ENCODE data around the gene SNPH. TPM values are rescaled to one million over a fixed set of nuclear protein-coding genes. Genes with fewer than 3 reads are reported as not detected.
A peak's percentile ranks its signal among the peaks of the same experiment; 100 is the strongest.

SNPH gene
- total RNA-seq, 6 donors from 2014 or later, result 1.0 to 17.3 (median 2.4) TPM

- 84 to 86% methylated on average over 4 of the region's 4 CpGs for WGBS, 2 donors
- DNase-seq, result no peak
- TF ChIP-seq, protein P1, sequence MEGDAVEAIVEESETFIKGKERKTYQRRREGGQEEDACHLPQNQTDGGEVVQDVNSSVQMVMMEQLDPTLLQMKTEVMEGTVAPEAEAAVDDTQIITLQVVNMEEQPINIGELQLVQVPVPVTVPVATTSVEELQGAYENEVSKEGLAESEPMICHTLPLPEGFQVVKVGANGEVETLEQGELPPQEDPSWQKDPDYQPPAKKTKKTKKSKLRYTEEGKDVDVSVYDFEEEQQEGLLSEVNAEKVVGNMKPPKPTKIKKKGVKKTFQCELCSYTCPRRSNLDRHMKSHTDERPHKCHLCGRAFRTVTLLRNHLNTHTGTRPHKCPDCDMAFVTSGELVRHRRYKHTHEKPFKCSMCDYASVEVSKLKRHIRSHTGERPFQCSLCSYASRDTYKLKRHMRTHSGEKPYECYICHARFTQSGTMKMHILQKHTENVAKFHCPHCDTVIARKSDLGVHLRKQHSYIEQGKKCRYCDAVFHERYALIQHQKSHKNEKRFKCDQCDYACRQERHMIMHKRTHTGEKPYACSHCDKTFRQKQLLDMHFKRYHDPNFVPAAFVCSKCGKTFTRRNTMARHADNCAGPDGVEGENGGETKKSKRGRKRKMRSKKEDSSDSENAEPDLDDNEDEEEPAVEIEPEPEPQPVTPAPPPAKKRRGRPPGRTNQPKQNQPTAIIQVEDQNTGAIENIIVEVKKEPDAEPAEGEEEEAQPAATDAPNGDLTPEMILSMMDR (IDR thresholded peaks at IDR 0.05), result no peak
- TF ChIP-seq EP300 (IDR thresholded peaks at IDR 0.05), result no peak
- TF ChIP-seq POLR2AphosphoS5 (IDR thresholded peaks at IDR 0.05), result no peak
- no peak for TF ChIP-seq POLR2A (IDR thresholded peaks at IDR 0.05)
- ATAC-seq (ENCODE audit: low FRiP score in 2 of 2), result no peak
- no peaks in the 10 kb centered on the region for H3K27me3 ChIP-seq
- H3K4me1 ChIP-seq, result peaks cover 10 to 29% (median 14%) of the 10 kb centered on the region in 4 donors
- H3K36me3 ChIP-seq, result no peaks in the 10 kb centered on the region
- H3K9me3 ChIP-seq, result no peaks in the 10 kb centered on the region
- no peak overlapping the region for H3K4me3 ChIP-seq
- peak overlapping the region in 3 of 4 donors; percentile 26 to 93 (median 93) for H3K27ac ChIP-seq
Measured at GRCh38 chr20:1319051-1319450, 53.0 kb downstream of the SNPH start.

DNA sequence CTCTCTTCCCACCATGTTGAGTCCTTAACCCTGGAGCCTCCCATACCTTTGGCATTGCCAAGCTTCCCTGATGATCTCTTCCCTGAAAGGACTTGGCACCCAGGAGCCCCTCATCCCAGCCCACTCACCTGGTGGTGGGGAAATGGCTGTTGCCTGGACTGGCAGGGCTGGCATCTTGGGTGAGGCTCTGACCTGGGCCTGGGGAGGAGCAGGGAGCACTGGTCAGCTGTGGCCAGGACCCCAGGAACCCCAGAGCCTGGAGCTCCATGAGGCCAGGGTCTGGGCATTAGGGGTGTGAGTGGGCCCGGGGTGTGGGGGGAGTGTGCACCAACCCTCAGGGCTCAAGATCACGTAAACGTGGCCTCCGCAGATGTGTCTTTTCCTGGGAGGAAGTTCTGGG is 53.4 kb downstream of the SNPH start:
- H3K4me3 ChIP-seq, result no peak overlapping the region
- H3K9me3 ChIP-seq, result no peaks in the 10 kb centered on the region
- TF ChIP-seq, protein P1 (IDR thresholded peaks at IDR 0.05), result no peak
- TF ChIP-seq POLR2A (IDR thresholded peaks at IDR 0.05) (no peak), POLR2AphosphoS5 (IDR thresholded peaks at IDR 0.05) (no peak), EP300 (IDR thresholded peaks at IDR 0.05) (no peak)
- peaks cover 14 to 32% (median 17%) of the 10 kb centered on the region in 4 donors for H3K4me1 ChIP-seq
- H3K36me3 ChIP-seq, result no peaks in the 10 kb centered on the region
- ATAC-seq (ENCODE audit: low FRiP score in 2 of 2), result peak in 1 of 2 donors; percentile 31
- H3K27me3 ChIP-seq, result no peaks in the 10 kb centered on the region
- DNase-seq, result no peak
- H3K27ac ChIP-seq, result peak overlapping the region in 3 of 4 donors; percentile 26 to 93 (median 93)
- WGBS, 2 donors, result 63 to 74% methylated on average over 4 of the region's 4 CpGs

DNA sequence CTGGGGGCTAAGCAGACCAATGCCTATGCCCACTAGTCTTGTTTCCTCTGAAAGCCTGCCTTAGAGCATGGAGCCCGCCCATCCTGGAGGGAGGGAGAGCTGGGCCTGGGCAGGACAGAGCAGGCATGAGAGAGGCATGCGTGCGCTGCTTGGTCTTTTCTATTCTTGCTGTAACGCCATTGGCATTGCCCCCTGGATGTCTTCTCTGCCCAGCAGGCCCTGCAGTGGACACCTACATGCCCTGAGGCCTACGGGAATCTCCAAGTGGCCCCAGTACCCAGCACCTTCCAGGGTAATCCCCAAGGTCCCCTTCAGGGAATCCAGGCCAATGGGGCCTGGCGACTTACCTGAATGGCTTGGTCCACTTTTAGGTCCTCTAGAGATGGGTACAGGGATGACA is 53.9 kb downstream of the SNPH start:
- no peak for ATAC-seq (ENCODE audit: low FRiP score in 2 of 2)
- H3K4me1 ChIP-seq, result peaks cover 19 to 38% (median 21%) of the 10 kb centered on the region in 4 donors
- no peak overlapping the region for H3K4me3 ChIP-seq
- H3K36me3 ChIP-seq, result no peaks in the 10 kb centered on the region
- H3K9me3 ChIP-seq, result no peaks in the 10 kb centered on the region
- no peak for TF ChIP-seq EP300 (IDR thresholded peaks at IDR 0.05)
- no peak for TF ChIP-seq POLR2AphosphoS5 (IDR thresholded peaks at IDR 0.05)
- TF ChIP-seq POLR2A (IDR thresholded peaks at IDR 0.05), result no peak
- TF ChIP-seq, protein P1 (IDR thresholded peaks at IDR 0.05), result no peak
- H3K27ac ChIP-seq, result peak overlapping the region in 2 of 4 donors; percentile 93
- DNase-seq, result no peak
- 93 to 98% methylated on average over 6 of the region's 6 CpGs for WGBS, 2 donors
- H3K27me3 ChIP-seq, result no peaks in the 10 kb centered on the region

DNA sequence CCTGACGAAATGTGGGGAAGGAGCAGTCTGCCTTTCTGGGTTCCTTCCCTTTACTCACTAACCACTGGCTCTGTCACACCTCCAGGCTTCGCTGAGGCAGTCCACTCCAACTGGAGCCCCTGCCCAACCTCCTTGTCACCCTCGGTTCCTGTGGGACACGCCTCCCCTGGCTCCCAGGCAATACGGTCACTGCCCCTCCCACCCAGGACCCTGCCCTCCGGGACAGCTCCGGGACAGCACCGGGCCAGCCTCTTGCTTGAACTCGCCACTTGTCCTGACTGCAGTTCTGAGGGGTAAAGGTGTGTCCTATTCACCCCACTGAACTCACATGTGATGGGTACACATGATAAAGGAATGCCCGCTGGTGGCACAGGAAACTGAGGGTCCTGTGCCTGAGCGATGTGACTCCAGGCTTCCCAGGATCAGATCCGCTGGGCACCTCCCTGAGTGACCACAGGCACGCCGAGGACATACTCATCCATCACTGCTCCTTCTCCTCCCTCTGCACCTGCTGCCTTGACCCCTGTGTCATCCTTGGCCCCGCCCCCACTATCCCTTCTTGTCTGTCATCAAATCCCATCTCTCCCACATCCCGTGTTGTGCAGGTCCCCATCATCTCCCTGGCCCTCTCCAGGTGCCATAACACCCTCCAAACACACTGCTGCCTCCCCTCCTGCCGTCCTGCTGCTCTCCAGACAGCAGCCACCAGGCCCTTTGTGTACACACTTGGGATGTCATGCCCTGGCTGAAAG is 55.0 kb downstream of the SNPH start:
- Histone ChIP-seq H3K4me1 (peaks cover 21 to 42% (median 24%) of the 10 kb centered on the region in 4 donors), H3K27ac (peak overlapping the region in 3 of 4 donors; percentile 93 to 98 (median 93)), H3K27me3 (no peaks in the 10 kb centered on the region), H3K9me3 (no peaks in the 10 kb centered on the region), H3K36me3 (no peaks in the 10 kb centered on the region), H3K4me3 (no peak overlapping the region)
- TF ChIP-seq, protein P1 (IDR thresholded peaks at IDR 0.05), result no peak
- TF ChIP-seq EP300 (IDR thresholded peaks at IDR 0.05) (no peak), POLR2A (IDR thresholded peaks at IDR 0.05) (no peak), POLR2AphosphoS5 (IDR thresholded peaks at IDR 0.05) (no peak)
- DNase-seq (peak in 1 of 2 donors; percentile 52), ATAC-seq (ENCODE audit: low FRiP score in 2 of 2) (no peak)
- WGBS, 2 donors, result 77% methylated on average over 12 to 17 of the region's 17 CpGs

- peaks cover 26 to 47% (median 29%) of the 10 kb centered on the region in 4 donors for H3K4me1 ChIP-seq
- H3K4me3 ChIP-seq, result no peak overlapping the region
- no peaks in the 10 kb centered on the region for H3K27me3 ChIP-seq
- WGBS, 2 donors, result 18 to 45% methylated on average over 4 of the region's 4 CpGs
- no peak for TF ChIP-seq POLR2A (IDR thresholded peaks at IDR 0.05)
- TF ChIP-seq EP300 (IDR thresholded peaks at IDR 0.05), result no peak
- no peak for TF ChIP-seq POLR2AphosphoS5 (IDR thresholded peaks at IDR 0.05)
- TF ChIP-seq, protein P1 (IDR thresholded peaks at IDR 0.05), result no peak
- no peak for DNase-seq
- no peak for ATAC-seq (ENCODE audit: low FRiP score in 2 of 2)
- peak overlapping the region; percentile 93 to 99 (median 96) for H3K27ac ChIP-seq
- no peaks in the 10 kb centered on the region for H3K36me3 ChIP-seq
- no peaks in the 10 kb centered on the region for H3K9me3 ChIP-seq
Measured at GRCh38 chr20:1321654-1321939, 55.5 kb downstream of the SNPH start.

Measured in upper lobe of left lung (tissue), 6 donors.